KMS-11 (cell line): ENCODE data around the gene IGSF9.

Source experiments
- H2AFZ ChIP-seq: fragments of 200-600 bp; sonication (generic); 2 replicates; pipeline ENCODE4 v1.6.1; 2016; ENCODE audit warnings: antibody characterized with exemption, mixed run types, low read depth
- H3K27ac ChIP-seq: fragments of 200-600 bp; sonication (generic); 2 replicates; pipeline ENCODE4 v1.6.1; 2016; ENCODE audit warnings: mild to moderate bottlenecking, mixed run types
- H3K27me3 ChIP-seq: fragments of 200-600 bp; sonication (generic); 2 replicates; pipeline ENCODE4 v1.6.1; 2017; ENCODE audit warnings: mild to moderate bottlenecking, low read depth, mixed run types, moderate library complexity; ENCODE audit not compliant: insufficient read depth
- H3K36me3 ChIP-seq: fragments of 200-600 bp; sonication (generic); 2 replicates; pipeline ENCODE4 v1.6.1; 2017; ENCODE audit warnings: mild to moderate bottlenecking, mixed run types; ENCODE audit not compliant: insufficient read depth
- H3K4me1 ChIP-seq: fragments of 200-600 bp; sonication (generic); 2 replicates; pipeline ENCODE4 v1.6.1; 2016; ENCODE audit warnings: mild to moderate bottlenecking, low read depth, mixed run types; ENCODE audit not compliant: poor library complexity, severe bottlenecking
- H3K4me2 ChIP-seq: fragments of 200-600 bp; sonication (generic); 2 replicates; pipeline ENCODE4 v1.7.0; 2016; ENCODE audit warnings: mild to moderate bottlenecking, mixed run types
- H3K4me3 ChIP-seq: fragments of 200-600 bp; sonication (generic); IDR thresholded peaks from 2 replicates; pipeline ENCODE4 v1.6.1; 2017; ENCODE audit warnings: low read depth, low read length, mixed read lengths; ENCODE audit not compliant: insufficient read depth
- H3K79me2 ChIP-seq: fragments of 200-600 bp; sonication (generic); 2 replicates; pipeline ENCODE4 v1.6.1; 2016; ENCODE audit warnings: low read depth, mixed run types; ENCODE audit not compliant: insufficient read depth
- H3K9ac ChIP-seq: fragments of 200-600 bp; sonication (generic); 2 replicates; pipeline ENCODE4 v1.6.1; 2016; ENCODE audit warnings: mild to moderate bottlenecking, mixed run types
- H4K20me1 ChIP-seq: fragments of 200-600 bp; sonication (generic); 2 replicates; pipeline ENCODE4 v1.6.1; 2016; ENCODE audit warnings: mild to moderate bottlenecking, mixed run types; ENCODE audit not compliant: insufficient read depth
- CTCF ChIP-seq: fragments of 200-600 bp; sonication (generic); conservative IDR thresholded peaks from 2 replicates; pipeline ENCODE4 v1.6.1; 2017; ENCODE audit warnings: low read depth, mild to moderate bottlenecking, antibody characterized with exemption, low read length, moderate library complexity, mixed read lengths

IGSF9 gene

GRCh38 chr1:159987186-159987585 lies 41.8 kb upstream of the IGSF9 start:
- Histone ChIP-seq H4K20me1 (no peaks in the 10 kb centered on the region), H3K4me3 (no peak overlapping the region), H3K4me2 (no peak overlapping the region), H3K79me2 (no peaks in the 10 kb centered on the region), H3K36me3 (no peaks in the 10 kb centered on the region), H3K9ac (no peak overlapping the region), H3K27me3 (no peaks in the 10 kb centered on the region), H2AFZ (no peak overlapping the region), H3K27ac (no peak overlapping the region), H3K4me1 (no peaks in the 10 kb centered on the region)
- no peak for TF ChIP-seq CTCF

GRCh38 chr1:159986531-159986930 lies 41.1 kb upstream of the IGSF9 start:
- Histone ChIP-seq H3K4me3 (no peak overlapping the region), H3K27me3 (no peaks in the 10 kb centered on the region), H3K79me2 (no peaks in the 10 kb centered on the region), H3K36me3 (no peaks in the 10 kb centered on the region), H4K20me1 (no peaks in the 10 kb centered on the region), H3K9ac (no peak overlapping the region), H2AFZ (no peak overlapping the region), H3K27ac (no peak overlapping the region), H3K4me2 (no peak overlapping the region), H3K4me1 (no peaks in the 10 kb centered on the region)
- TF ChIP-seq CTCF = no peak

DNA sequence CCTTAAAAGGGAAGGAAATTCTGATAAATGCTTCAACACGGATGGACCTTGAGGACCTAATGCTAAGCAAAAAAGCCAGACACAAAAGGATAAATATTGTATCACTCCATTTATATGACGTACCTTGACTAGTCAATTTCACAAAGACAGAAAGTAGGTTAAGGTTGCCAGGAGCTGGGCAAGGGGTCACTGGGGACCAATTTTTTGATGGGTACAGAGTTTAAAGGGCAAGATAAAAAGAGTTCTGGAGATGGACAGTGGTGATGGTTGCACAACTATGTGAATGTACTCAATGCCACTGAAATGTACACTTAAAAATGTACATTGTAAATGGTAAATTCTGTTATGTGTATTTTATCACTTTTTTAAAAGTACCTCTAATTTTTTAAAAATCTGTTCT lies 40.7 kb upstream of the IGSF9 start:
- no peak overlapping the region for H2AFZ ChIP-seq
- H3K27me3 ChIP-seq = no peaks in the 10 kb centered on the region
- H3K4me2 ChIP-seq = no peak overlapping the region
- H3K4me1 ChIP-seq = no peaks in the 10 kb centered on the region
- H3K27ac ChIP-seq = no peak overlapping the region
- H3K9ac ChIP-seq = no peak overlapping the region
- H4K20me1 ChIP-seq = no peaks in the 10 kb centered on the region
- no peaks in the 10 kb centered on the region for H3K79me2 ChIP-seq
- no peaks in the 10 kb centered on the region for H3K36me3 ChIP-seq
- TF ChIP-seq CTCF = no peak
- no peak overlapping the region for H3K4me3 ChIP-seq

DNA sequence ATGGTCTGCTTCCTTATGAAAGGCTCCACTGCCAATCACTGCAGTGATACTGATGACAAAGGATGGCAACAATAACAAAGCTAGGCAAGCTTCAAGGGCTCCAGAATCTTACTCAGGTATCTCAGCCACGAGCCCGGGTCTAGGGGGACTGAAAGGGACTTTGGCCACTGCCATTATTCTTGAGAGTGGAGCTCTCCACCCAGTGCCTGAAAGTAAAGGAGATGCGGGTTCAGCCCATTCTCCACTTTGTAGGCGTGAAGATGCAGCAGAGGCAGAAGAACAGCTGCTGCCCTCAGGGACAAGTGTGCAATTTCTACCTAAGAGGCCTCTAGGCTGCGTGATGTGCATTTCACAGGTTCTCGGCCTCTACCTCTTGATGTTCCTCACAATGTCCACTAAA lies 40.1 kb upstream of the IGSF9 start:
- no peak overlapping the region for H3K27ac ChIP-seq
- no peaks in the 10 kb centered on the region for H3K27me3 ChIP-seq

More for the DNA sequence above, 40.1 kb upstream of the IGSF9 start:
- Histone ChIP-seq H3K79me2 (no peaks in the 10 kb centered on the region), H3K4me3 (no peak overlapping the region), H4K20me1 (no peaks in the 10 kb centered on the region), H3K4me1 (no peaks in the 10 kb centered on the region), H3K9ac (no peak overlapping the region), H3K36me3 (no peaks in the 10 kb centered on the region), H3K4me2 (no peak overlapping the region), H2AFZ (no peak overlapping the region)
- no peak for TF ChIP-seq CTCF
